ENCODE measurements around the gene SHISA3. TPM values are rescaled to one million over a fixed set of nuclear protein-coding genes. Genes with fewer than 3 reads are reported as not detected.

The SHISA3 gene
- total RNA-seq, 4 donors from 2014 or later: 6.9 to 55.5 (median 37.5) TPM

- Histone ChIP-seq H3K36me3 (peaks cover 0 to 7% (median 0%) of the 10 kb centered on the region in 3 donors), H3K9me3 (no peaks in the 10 kb centered on the region), H3K27ac (no peak overlapping the region), H3K27me3 (no peaks in the 10 kb centered on the region), H3K4me1 (peaks cover 0 to 4% (median 0%) of the 10 kb centered on the region in 4 donors), H3K4me3 (no peak overlapping the region)
- WGBS, 2 donors: 49 to 54% methylated on average over 3 of the region's 3 CpGs
- TF ChIP-seq CTCF (IDR thresholded peaks at IDR 0.05): no peak
- TF ChIP-seq EP300 (IDR thresholded peaks at IDR 0.05): no peak
- TF ChIP-seq POLR2A (IDR thresholded peaks at IDR 0.05): no peak
- DNase-seq (ENCODE audit: low spot score in 2 of 2): no peak
Measured at GRCh38 chr4:42410446-42410845, 13.2 kb downstream of the SHISA3 start.

- Histone ChIP-seq H3K27ac (peak overlapping the region in 1 of 4 donors; percentile 42), H3K4me1 (peaks cover 0 to 4% (median 0%) of the 10 kb centered on the region in 4 donors), H3K9me3 (no peaks in the 10 kb centered on the region), H3K4me3 (no peak overlapping the region), H3K36me3 (no peaks in the 10 kb centered on the region), H3K27me3 (no peaks in the 10 kb centered on the region)
- 72 to 76% methylated on average over 4 of the region's 4 CpGs for WGBS, 2 donors
- no peak for TF ChIP-seq POLR2A (IDR thresholded peaks at IDR 0.05)
- no peak for TF ChIP-seq CTCF (IDR thresholded peaks at IDR 0.05)
- TF ChIP-seq EP300 (IDR thresholded peaks at IDR 0.05): no peak
- no peak for DNase-seq (ENCODE audit: low spot score in 2 of 2)
Measured at GRCh38 chr4:42411803-42412202, 14.5 kb downstream of the SHISA3 start.

- no peak for DNase-seq (ENCODE audit: low spot score in 2 of 2)
- peak overlapping the region in 2 of 4 donors; percentile 42 for H3K27ac ChIP-seq
- H3K4me1 ChIP-seq: peaks cover 0 to 4% (median 0%) of the 10 kb centered on the region in 4 donors
- H3K4me3 ChIP-seq: no peak overlapping the region
- H3K36me3 ChIP-seq: no peaks in the 10 kb centered on the region
- no peaks in the 10 kb centered on the region for H3K27me3 ChIP-seq
- WGBS, 2 donors: 58 to 59% methylated on average over 2 of the region's 2 CpGs
- TF ChIP-seq CTCF (IDR thresholded peaks at IDR 0.05): no peak
- no peak for TF ChIP-seq POLR2A (IDR thresholded peaks at IDR 0.05)
- TF ChIP-seq EP300 (IDR thresholded peaks at IDR 0.05): peak in 1 of 2 donors; percentile 17
- H3K9me3 ChIP-seq: no peaks in the 10 kb centered on the region
Measured at GRCh38 chr4:42412251-42412650, 15.0 kb downstream of the SHISA3 start.

- no peak overlapping the region for H3K27ac ChIP-seq
- no peaks in the 10 kb centered on the region for H3K9me3 ChIP-seq
- 80 to 83% methylated on average over 1 of the region's 1 CpG for WGBS, 2 donors
- H3K4me1 ChIP-seq: peaks cover 0 to 4% (median 0%) of the 10 kb centered on the region in 4 donors
- TF ChIP-seq POLR2A (IDR thresholded peaks at IDR 0.05) (no peak), CTCF (IDR thresholded peaks at IDR 0.05) (no peak), EP300 (IDR thresholded peaks at IDR 0.05) (no peak)
- H3K4me3 ChIP-seq: no peak overlapping the region
- H3K27me3 ChIP-seq: no peaks in the 10 kb centered on the region
- H3K36me3 ChIP-seq: peaks cover 0 to 14% (median 0%) of the 10 kb centered on the region in 3 donors
- no peak for DNase-seq (ENCODE audit: low spot score in 2 of 2)
Measured at GRCh38 chr4:42415281-42415680, 18.0 kb downstream of the SHISA3 start.

- WGBS, 2 donors: 53 to 61% methylated on average over 3 of the region's 3 CpGs
- H3K9me3 ChIP-seq: no peaks in the 10 kb centered on the region
- H3K36me3 ChIP-seq: peaks cover 0 to 16% (median 0%) of the 10 kb centered on the region in 3 donors
- TF ChIP-seq EP300 (IDR thresholded peaks at IDR 0.05) (no peak), POLR2A (IDR thresholded peaks at IDR 0.05) (no peak)
- DNase-seq (ENCODE audit: low spot score in 2 of 2): no peak
- peaks cover 0 to 4% (median 0%) of the 10 kb centered on the region in 4 donors for H3K4me1 ChIP-seq
- H3K27me3 ChIP-seq: no peaks in the 10 kb centered on the region
- no peak overlapping the region for H3K4me3 ChIP-seq
- no peak overlapping the region for H3K27ac ChIP-seq
Measured at GRCh38 chr4:42416017-42416416, 18.7 kb downstream of the SHISA3 start.

DNA sequence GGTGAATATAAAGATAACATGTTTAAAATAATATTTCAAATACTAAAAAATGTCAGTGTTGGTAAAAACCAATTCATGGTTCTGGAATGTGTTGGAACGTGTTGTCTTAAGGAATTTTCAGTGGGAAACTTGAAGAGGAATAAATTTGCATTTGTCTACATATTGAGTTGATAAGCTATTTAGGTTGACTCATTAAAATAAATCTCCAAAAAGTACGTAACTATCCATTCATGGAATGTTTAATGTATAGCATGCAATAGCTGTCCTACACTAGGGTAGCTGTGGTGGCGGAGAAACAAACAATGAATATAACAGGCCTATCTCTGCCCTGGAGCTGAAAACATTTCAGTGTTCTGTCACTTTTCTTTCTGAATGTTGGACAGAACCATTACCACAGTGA is 20.3 kb downstream of the SHISA3 start:
- no peak for TF ChIP-seq POLR2A (IDR thresholded peaks at IDR 0.05)
- TF ChIP-seq CTCF (IDR thresholded peaks at IDR 0.05): no peak
- no peak for TF ChIP-seq EP300 (IDR thresholded peaks at IDR 0.05)
- Histone ChIP-seq H3K9me3 (no peaks in the 10 kb centered on the region), H3K27me3 (no peaks in the 10 kb centered on the region), H3K4me3 (no peak overlapping the region), H3K27ac (no peak overlapping the region), H3K36me3 (peaks cover 0 to 32% (median 0%) of the 10 kb centered on the region in 3 donors), H3K4me1 (no peaks in the 10 kb centered on the region)
- WGBS, 2 donors: 72 to 82% methylated on average over 3 of the region's 3 CpGs
- DNase-seq (ENCODE audit: low spot score in 2 of 2): no peak
